K562 (cell line): ENCODE data around the gene PODXL. TPM values are rescaled to one million over a fixed set of nuclear protein-coding genes. Genes with fewer than 3 reads are reported as not detected.

Experiments
- ATAC-seq: fragments of 200-7000 bp; cut with Tn5 transposase; 3 replicates; pipeline ENCODE4 v1.9.1; 2020; ENCODE audit warnings: moderate library complexity
- BruUV-seq: library from RNA; stranded (reverse); fragments of 400-500 nt; replicated peaks from 2 replicates; lab custom pipeline; 2021; lab: Mats Ljungman, UMichigan
- CTCF ChIA-PET: fragments of 300-600 bp; formaldehyde crosslinking; extraction: SDS; loops from one replicate; lab custom pipeline; 2021; ENCODE audit warnings: low intra/inter-chr PET ratio; lab: Yijun Ruan, JAX
- POLR2A ChIA-PET: fragments of 300-600, 350-650 bp; sonication (Branson Sonifier 250); formaldehyde crosslinking; extraction: SDS; loops from one replicate; lab custom pipeline; 2021; ENCODE audit warnings: antibody characterized with exemption, inconsistent platforms; lab: Yijun Ruan, JAX
- DNase-seq, 4 experiments: peaks; one replicate each; pipeline versions ENCODE4 v3.0.0 to v3.0.0-alpha.2; 2011 to 2018; ENCODE audit warnings: low spot score in 3 of 4, mixed read lengths in 3 of 4; ENCODE audit errors: extremely low read depth in 1 of 4
- FAIRE-seq: peaks from 2 replicates; lab custom pipeline; 2011; peaks lifted over from hg19 to GRCh38; lab: Jason Lieb, UNC
- H2AFZ ChIP-seq: 2 replicates; pipeline ENCODE4 v1.6.0; 2011; ENCODE audit warnings: low read depth, low read length, control low read depth, inconsistent platforms
- H3K27ac ChIP-seq: fragments of 200-600 bp; 3 replicates; pipeline ENCODE4 v1.8.0; 2011; ENCODE audit warnings: low read depth, mild to moderate bottlenecking, control low read depth, inconsistent platforms, low read length, moderate library complexity, mixed read lengths; ENCODE audit errors: extremely low read depth
- H3K27me3 ChIP-seq, 2 experiments: fragments of 300-600 bp in 1 of 2; 2 replicates in 1 of 2; 3 replicates in 1 of 2; pipeline versions ENCODE4 v1.6.0 to v1.8.0; 2011; ENCODE audit warnings: inconsistent platforms in 2 of 2, low read length in 2 of 2, mild to moderate bottlenecking in 1 of 2, mixed read lengths in 1 of 2, moderate library complexity in 1 of 2; ENCODE audit not compliant: control insufficient read depth in 2 of 2, insufficient read depth in 2 of 2
- H3K36me3 ChIP-seq: fragments of 300-600 bp; 3 replicates; pipeline ENCODE4 v1.8.0; 2011; ENCODE audit warnings: mild to moderate bottlenecking, low read length, inconsistent platforms; ENCODE audit not compliant: control insufficient read depth, insufficient read depth
- H3K4me1 ChIP-seq, 2 experiments: fragments of 200-600 bp in 1 of 2; replicated peaks in 1 of 2; 2 replicates in 1 of 2; 3 replicates in 1 of 2; pipeline versions ENCODE4 v1.5.1 to v1.8.0; 2011; ENCODE audit warnings: inconsistent platforms in 2 of 2, low read length in 2 of 2, mild to moderate bottlenecking in 1 of 2, mixed read lengths in 1 of 2, moderate library complexity in 1 of 2; ENCODE audit not compliant: control insufficient read depth in 2 of 2, insufficient read depth in 2 of 2
- H3K4me2 ChIP-seq: 2 replicates; pipeline ENCODE4 v1.6.1; 2011; ENCODE audit warnings: low read length, control low read depth, inconsistent platforms, mixed read lengths; ENCODE audit not compliant: insufficient read depth
- H3K4me3 ChIP-seq: fragments of 200-600 bp; sonication (generic), shearing (Covaris generic); 2 replicates; pipeline ENCODE4 v1.5.1; 2016; ENCODE audit warnings: control low read depth, inconsistent platforms
- H3K79me2 ChIP-seq: fragments of 200-600 bp; 3 replicates; pipeline ENCODE4 v1.8.0; 2011; ENCODE audit warnings: low read length, inconsistent platforms; ENCODE audit not compliant: control insufficient read depth, insufficient read depth
- H3K9ac ChIP-seq, 2 experiments: 2 replicates each; pipeline versions ENCODE4 v1.6.0 to v1.6.1; 2011; ENCODE audit warnings: low read depth in 2 of 2, low read length in 2 of 2, control low read depth in 1 of 2, inconsistent platforms in 1 of 2, mild to moderate bottlenecking in 1 of 2, mixed read lengths in 1 of 2; ENCODE audit not compliant: insufficient read depth in 1 of 2
- H3K9me1 ChIP-seq: one replicate; pipeline ENCODE4 v1.6.0; 2011; ENCODE audit warnings: inconsistent platforms, mild to moderate bottlenecking, low read length, moderate library complexity; ENCODE audit not compliant: control insufficient read depth, insufficient read depth
- H3K9me3 ChIP-seq: replicated peaks from 2 replicates; pipeline ENCODE4 v1.5.1; 2011; ENCODE audit warnings: low read depth, low read length, inconsistent platforms; ENCODE audit not compliant: control insufficient read depth, insufficient read depth
- H4K20me1 ChIP-seq: replicated peaks from 2 replicates; pipeline ENCODE4 v1.6.1; 2011; ENCODE audit warnings: low read length, inconsistent platforms, mixed read lengths; ENCODE audit not compliant: control insufficient read depth, insufficient read depth
- FOXA1 ChIP-seq: fragments of 450-650 bp; IDR thresholded peaks from 2 replicates; pipeline ENCODE4 v1.6.1; 2016; ENCODE audit warnings: mild to moderate bottlenecking, borderline replicate concordance
- MIER1 ChIP-seq: fragments of 450-650 bp; IDR thresholded peaks from 2 replicates; pipeline ENCODE4 v1.6.1; 2016; ENCODE audit warnings: antibody characterized with exemption, mild to moderate bottlenecking, low read depth
- NFATC3 ChIP-seq: fragments of 450-650 bp; IDR thresholded peaks from 2 replicates; pipeline ENCODE4 v1.6.1; 2017; ENCODE audit warnings: mild to moderate bottlenecking
- SMAD3 ChIP-seq: fragments of 450-650 bp; formaldehyde crosslinking; conservative IDR thresholded peaks from 2 replicates; pipeline ENCODE4 v1.4.0; 2020; ENCODE audit warnings: mild to moderate bottlenecking
- TFE3 ChIP-seq: fragments of 450-650 bp; formaldehyde crosslinking; IDR thresholded peaks from 2 replicates; pipeline ENCODE4 v1.4.0; 2020; ENCODE audit warnings: mild to moderate bottlenecking, mixed read lengths
- ZNF764 ChIP-seq: fragments of 250-450 bp; sonication (Bioruptor Pico); IDR thresholded peaks from 2 replicates; pipeline ENCODE4 v1.4.0; 2020; ENCODE audit warnings: low read depth, mild to moderate bottlenecking, moderate library complexity
- WGBS: fragments of 100-300 bp; shearing (Covaris generic); methylation state at CpG from one replicate; pipeline ENCODE4 v1.1.6; 2016; ENCODE audit warnings: low coverage, mixed read lengths; ENCODE audit not compliant: insufficient coverage; ENCODE audit errors: missing lambda C conversion rate; 5-methylcytosine and 5-hydroxymethylcytosine counted together
- in situ Hi-C: fragments of 300-500 bp; cut with MboI; formaldehyde crosslinking; loops from 4 replicates; pipeline ENCODE4 v1.15.0; 2018; ENCODE audit warnings: inconsistent platforms, mixed read lengths
- intact Hi-C: fragments of 100-400 bp; cut with micrococcal nuclease; formaldehyde crosslinking; loops from 2 replicates; pipeline ENCODE4 v1.14.2; 2022
- polyA plus RNA-seq, 8 experiments: library from polyadenylated mRNA; depleted of rRNA in 4 of 8; stranded (reverse) in 5 of 8; unstranded in 3 of 8; fragments of >200 nt; fragmentation: Nextera tagmentation in 2 of 8; fragmentation: Illumina TruSeq in 1 of 8; extraction: Ambion mirVana in 2 of 8; extraction: Trizol in 1 of 8; gene quantifications; 2 replicates each; pipeline versions ENCODE4 v1.2.1 to v1.2.3, GENCODE V29; 2011 to 2014; ENCODE audit warnings: inconsistent platforms in 1 of 8, missing spikeins in 1 of 8
- total RNA-seq, 7 experiments: library from RNA; depleted of rRNA in 6 of 7; stranded (reverse); fragments of >200 nt in 6 of 7; fragmentation: Illumina TruSeq in 2 of 7; extraction: Trizol in 2 of 7; gene quantifications; 2 replicates each; pipeline versions ENCODE4 v1.2.1 to v1.2.3, GENCODE V29; 2011 to 2021; ENCODE audit warnings: low replicate concordance in 1 of 7

PODXL gene
- total and polyA plus RNA-seq, 9 of the 15 experiments (the other 6 are each of a cell fraction or from before 2014, with no cell fraction given), result 0.01 to 0.73 (median 0.07) TPM

- peaks cover 49 to 92% of the 10 kb centered on the region in 2 experiments for H3K27me3 ChIP-seq
- ChIA-PET CTCF (no interaction called here), POLR2A (no interaction called here)
- H3K27ac ChIP-seq, result no peak overlapping the region
- FAIRE-seq, result no peak
- H3K4me2 ChIP-seq, result no peak overlapping the region
- intact Hi-C loops (no loop called here), in situ Hi-C loops (no loop called here)
- no peaks in the 10 kb centered on the region for H3K36me3 ChIP-seq
- peaks cover 9% of the 10 kb centered on the region for H4K20me1 ChIP-seq
- no peak overlapping the region for H3K4me3 ChIP-seq
- no peaks in the 10 kb centered on the region for H3K9me1 ChIP-seq
- H3K4me1 ChIP-seq, result no peaks in the 10 kb centered on the region; a peak in 1 of 5 replicates
- H3K9me3 ChIP-seq, result no peaks in the 10 kb centered on the region
- no peak for DNase-seq
- TF ChIP-seq TFE3 (CRISPR knock-in tag) (no peak), NFATC3 (no peak), MIER1 (no peak), FOXA1 (no peak), ZNF764 (CRISPR knock-in tag) (no peak), SMAD3 (CRISPR knock-in tag) (no peak)
- peak overlapping the region in 1 of 2 experiments; percentile 67; a peak in 1 of 4 replicates for H3K9ac ChIP-seq
- 5% methylated on average over 7 of the region's 7 CpGs for WGBS
- no peaks in the 10 kb centered on the region for H3K79me2 ChIP-seq
- no TSS peak for BruUV-seq
- ATAC-seq, result no peak
- H2AFZ ChIP-seq, result no peak overlapping the region
Observed at GRCh38 chr7:131538813-131539179, 17.6 kb downstream of the PODXL start.
